DOHH2 (cell line): ENCODE data around the gene LRRC41.

Experiments used
- CTCF ChIP-seq: fragments of 200-600 bp; sonication (generic); IDR thresholded peaks from one replicate; pipeline ENCODE4 v1.5.1; 2014; ENCODE audit warnings: antibody characterized with exemption, mild to moderate bottlenecking, low read depth, low read length; ENCODE audit not compliant: poor library complexity, severe bottlenecking
- EZH2phosphoT487 ChIP-seq: fragments of 200-600 bp; sonication (generic); IDR thresholded peaks from 2 replicates; pipeline ENCODE4 v1.6.1; 2017; ENCODE audit warnings: borderline replicate concordance, mild to moderate bottlenecking, antibody characterized with exemption, low read length, moderate library complexity, mixed read lengths

GRCh38 chr1:46236882-46237281, 66.5 kb downstream of the LRRC41 start:
- TF ChIP-seq CTCF (no peak), EZH2phosphoT487 (no peak)
